ENCODE results near the gene TRIM44.
"Not testable (repeated sequence)": the region's sequence is repeated elsewhere in the genome, so short reads cannot be mapped to it uniquely, and the experiment has no call there.

TRIM44 gene

GRCh38 chr11:35748644-35749043, 86.1 kb downstream of the TRIM44 start:
- TF ChIP-seq CTCF (IDR thresholded peaks at IDR 0.05; ENCODE audit: low read depth, low read length, missing control alignments), result no peak
- no peak for DNase-seq (ENCODE audit: low read depth)
- no peak overlapping the region for H3K4me3 ChIP-seq (ENCODE audit: low read depth, low read length)

DNA sequence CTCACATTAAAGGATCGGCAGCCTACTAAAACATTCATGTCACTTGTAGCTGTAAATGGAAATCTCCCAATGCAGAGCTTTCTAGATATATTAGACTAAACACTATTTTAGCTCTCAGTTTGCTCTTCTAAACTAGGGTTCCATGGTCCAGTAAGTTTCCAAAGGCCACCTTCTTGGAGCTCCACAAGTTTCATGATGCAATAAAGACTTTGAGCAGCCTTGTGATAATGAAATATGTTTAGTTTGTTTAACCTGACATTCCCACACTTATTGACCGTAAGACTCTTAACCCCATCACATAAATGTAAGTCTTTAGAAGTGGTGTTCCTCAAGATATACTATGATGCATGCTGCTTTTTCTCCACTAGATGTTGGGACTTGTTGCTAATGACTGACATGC, 87.7 kb downstream of the TRIM44 start:
- no peak for TF ChIP-seq CTCF (IDR thresholded peaks at IDR 0.05; ENCODE audit: low read depth, low read length, missing control alignments)
- no peak overlapping the region for H3K4me3 ChIP-seq (ENCODE audit: low read depth, low read length)
- no peak for DNase-seq (ENCODE audit: low read depth)

- no peak for DNase-seq (ENCODE audit: low read depth)
- no peak for TF ChIP-seq CTCF (IDR thresholded peaks at IDR 0.05; ENCODE audit: low read depth, low read length, missing control alignments)
- H3K4me3 ChIP-seq (ENCODE audit: low read depth, low read length), result no peak overlapping the region
These were observed 88.5 kb downstream of the TRIM44 start for GRCh38 chr11:35750981-35751663.

- no peak for DNase-seq (ENCODE audit: low read depth)
- no peak overlapping the region for H3K4me3 ChIP-seq (ENCODE audit: low read depth, low read length)
- no peak for TF ChIP-seq CTCF (IDR thresholded peaks at IDR 0.05; ENCODE audit: low read depth, low read length, missing control alignments)
These were observed 89.1 kb downstream of the TRIM44 start for GRCh38 chr11:35751664-35752061.

- DNase-seq (ENCODE audit: low read depth), result no peak
- H3K4me3 ChIP-seq (ENCODE audit: low read depth, low read length), result no peak overlapping the region
- no peak for TF ChIP-seq CTCF (IDR thresholded peaks at IDR 0.05; ENCODE audit: low read depth, low read length, missing control alignments)
These were observed 89.5 kb downstream of the TRIM44 start for GRCh38 chr11:35752115-35752514.

DNA sequence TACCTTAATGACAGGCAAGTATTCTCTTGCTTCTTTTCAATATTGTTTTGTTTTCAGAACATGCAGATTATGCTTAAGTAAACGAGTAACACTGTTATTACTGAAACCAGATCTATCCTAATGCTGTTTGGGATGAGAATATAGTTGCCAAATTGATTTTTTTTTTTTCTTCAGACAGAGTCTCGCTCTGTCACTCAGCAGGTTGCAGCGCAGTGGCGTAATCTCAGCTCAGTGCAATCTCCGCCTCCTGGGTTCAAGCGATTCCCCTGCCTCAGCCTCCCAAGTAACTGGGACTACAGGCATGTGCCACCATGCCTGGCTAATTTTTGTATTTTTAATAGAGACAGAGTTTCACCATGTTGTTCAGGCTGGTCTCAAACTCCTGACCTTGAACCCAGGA, 91.0 kb downstream of the TRIM44 start:
- H3K4me3 ChIP-seq (ENCODE audit: low read depth, low read length); DNase-seq (ENCODE audit: low read depth): not testable (repeated sequence)

- not testable (repeated sequence) for DNase-seq (ENCODE audit: low read depth); H3K4me3 ChIP-seq (ENCODE audit: low read depth, low read length)
These were observed 97.4 kb downstream of the TRIM44 start for GRCh38 chr11:35759951-35760350.

- no peak overlapping the region for H3K4me3 ChIP-seq (ENCODE audit: low read depth, low read length)
- no peak for DNase-seq (ENCODE audit: low read depth)
- TF ChIP-seq CTCF (IDR thresholded peaks at IDR 0.05; ENCODE audit: low read depth, low read length, missing control alignments), result no peak
These were observed 99.3 kb downstream of the TRIM44 start for GRCh38 chr11:35761899-35762298.

Measured in GM12864 (cell line).